ENCODE measurements around the gene MYO1C. TPM values are rescaled to one million over a fixed set of nuclear protein-coding genes. Genes with fewer than 3 reads are reported as not detected.

Gene MYO1C
- total RNA-seq, 2 donors from 2014 or later, result 94.4 to 120 TPM

DNA sequence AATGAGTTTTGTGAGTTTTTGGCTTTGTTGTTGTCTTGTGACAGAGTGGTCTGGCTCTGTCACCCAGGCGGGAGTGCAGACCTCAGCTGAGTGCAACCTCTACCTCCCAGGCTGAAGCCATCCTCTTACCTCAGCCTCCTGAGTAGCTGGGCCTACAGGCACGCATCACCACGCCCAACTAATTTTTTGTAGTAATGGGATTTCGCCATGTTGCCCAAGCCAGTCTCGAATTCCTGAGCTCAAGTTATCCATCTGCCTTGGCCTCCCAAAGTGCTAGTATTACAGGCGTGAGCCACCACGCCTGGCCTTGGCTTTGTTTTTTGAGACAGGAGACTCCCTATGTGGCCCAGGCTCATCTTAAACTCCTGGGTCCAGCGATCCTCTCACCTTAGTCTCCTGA, 51.6 kb downstream of the MYO1C start:
- intact Hi-C loops (cut with DNase I), result no loop called here

DNA sequence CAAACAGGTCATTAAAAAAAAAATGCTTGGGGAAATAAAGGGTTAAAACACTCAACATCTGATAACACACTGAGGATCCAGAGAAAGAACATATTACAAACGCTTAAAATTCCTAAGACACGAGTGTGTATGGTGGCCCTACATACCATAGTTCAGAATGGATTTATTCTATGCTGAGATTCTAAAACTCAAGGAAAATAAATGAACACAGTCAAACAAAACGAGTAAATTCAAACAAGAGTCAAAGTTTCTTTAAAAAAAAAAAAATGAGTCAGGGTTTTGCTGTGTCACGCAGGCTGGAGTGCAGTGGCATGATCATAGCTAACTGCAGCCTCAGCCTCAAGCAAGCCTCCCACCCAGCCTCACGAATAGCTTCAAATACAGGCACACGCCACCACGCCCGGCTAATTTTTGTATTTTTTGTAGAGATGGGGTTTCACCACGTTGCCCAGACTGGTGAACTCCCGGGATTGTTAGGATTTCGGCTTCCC, 53.8 kb downstream of the MYO1C start:
- Histone ChIP-seq H3K9me3 (no peaks in the 10 kb centered on the region), H3K36me3 (no peaks in the 10 kb centered on the region), H3K27ac (no peak overlapping the region), H3K4me1 (replicated peaks) (peaks cover 4% of the 10 kb centered on the region), H3K4me3 (no peak overlapping the region), H3K27me3 (replicated peaks; ENCODE audit: insufficient read depth) (no peaks in the 10 kb centered on the region)
- no peak for DNase-seq (ENCODE audit: low spot score)
- TF ChIP-seq, protein P1, sequence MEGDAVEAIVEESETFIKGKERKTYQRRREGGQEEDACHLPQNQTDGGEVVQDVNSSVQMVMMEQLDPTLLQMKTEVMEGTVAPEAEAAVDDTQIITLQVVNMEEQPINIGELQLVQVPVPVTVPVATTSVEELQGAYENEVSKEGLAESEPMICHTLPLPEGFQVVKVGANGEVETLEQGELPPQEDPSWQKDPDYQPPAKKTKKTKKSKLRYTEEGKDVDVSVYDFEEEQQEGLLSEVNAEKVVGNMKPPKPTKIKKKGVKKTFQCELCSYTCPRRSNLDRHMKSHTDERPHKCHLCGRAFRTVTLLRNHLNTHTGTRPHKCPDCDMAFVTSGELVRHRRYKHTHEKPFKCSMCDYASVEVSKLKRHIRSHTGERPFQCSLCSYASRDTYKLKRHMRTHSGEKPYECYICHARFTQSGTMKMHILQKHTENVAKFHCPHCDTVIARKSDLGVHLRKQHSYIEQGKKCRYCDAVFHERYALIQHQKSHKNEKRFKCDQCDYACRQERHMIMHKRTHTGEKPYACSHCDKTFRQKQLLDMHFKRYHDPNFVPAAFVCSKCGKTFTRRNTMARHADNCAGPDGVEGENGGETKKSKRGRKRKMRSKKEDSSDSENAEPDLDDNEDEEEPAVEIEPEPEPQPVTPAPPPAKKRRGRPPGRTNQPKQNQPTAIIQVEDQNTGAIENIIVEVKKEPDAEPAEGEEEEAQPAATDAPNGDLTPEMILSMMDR (IDR thresholded peaks at IDR 0.05), result no peak
- TF ChIP-seq POLR2AphosphoS5 (IDR thresholded peaks at IDR 0.05) (no peak), POLR2A (IDR thresholded peaks at IDR 0.05) (no peak)
- intact Hi-C loops (cut with DNase I), result no loop called here
- WGBS, result 58% methylated on average over 11 of the region's 11 CpGs

More for the DNA sequence above, 51.6 kb downstream of the MYO1C start:
- no peaks in the 10 kb centered on the region for H3K36me3 ChIP-seq
- DNase-seq (ENCODE audit: low spot score), result no peak
- H3K4me3 ChIP-seq, result no peak overlapping the region
- 92% methylated on average over 8 of the region's 8 CpGs for WGBS
- H3K27ac ChIP-seq, result no peak overlapping the region
- no peaks in the 10 kb centered on the region for H3K9me3 ChIP-seq
- no peaks in the 10 kb centered on the region for H3K27me3 ChIP-seq (replicated peaks; ENCODE audit: insufficient read depth)
- no peaks in the 10 kb centered on the region for H3K4me1 ChIP-seq (replicated peaks)
- TF ChIP-seq, protein P1 (IDR thresholded peaks at IDR 0.05), result no peak
- no peak for TF ChIP-seq POLR2A (IDR thresholded peaks at IDR 0.05)
- TF ChIP-seq POLR2AphosphoS5 (IDR thresholded peaks at IDR 0.05), result no peak

DNA sequence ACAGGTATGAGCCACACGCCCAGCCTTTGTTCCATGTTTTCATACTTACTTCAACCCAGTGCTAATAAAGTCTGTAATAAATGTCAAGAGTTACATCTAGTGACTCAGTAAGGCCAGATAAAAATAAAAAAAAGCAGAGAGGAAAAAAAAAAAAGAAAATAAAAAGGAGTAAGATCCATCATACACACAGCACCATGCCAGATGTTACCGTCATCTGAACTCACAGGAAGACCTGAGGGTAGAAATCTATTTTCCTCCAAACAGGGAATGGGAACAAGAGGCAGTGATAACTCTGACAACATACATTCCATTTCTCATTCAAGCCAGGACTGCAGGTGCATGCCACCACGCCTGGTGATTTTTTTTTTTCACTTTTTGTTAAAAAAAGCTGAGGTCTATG, 57.2 kb downstream of the MYO1C start:
- 47% methylated on average over 3 of the region's 3 CpGs for WGBS
- intact Hi-C loops (cut with DNase I), result no loop called here
- Histone ChIP-seq H3K27ac (peak overlapping the region in 1 of 2 donors; percentile 49), H3K9me3 (no peaks in the 10 kb centered on the region), H3K27me3 (replicated peaks; ENCODE audit: insufficient read depth) (no peaks in the 10 kb centered on the region), H3K4me3 (no peak overlapping the region), H3K36me3 (no peaks in the 10 kb centered on the region), H3K4me1 (replicated peaks) (peaks cover 4% of the 10 kb centered on the region)
- DNase-seq (ENCODE audit: low spot score), result peak; percentile 11
- TF ChIP-seq POLR2A (IDR thresholded peaks at IDR 0.05) (no peak), POLR2AphosphoS5 (IDR thresholded peaks at IDR 0.05) (peak; percentile 16)
- TF ChIP-seq, protein P1 (IDR thresholded peaks at IDR 0.05), result no peak

DNA sequence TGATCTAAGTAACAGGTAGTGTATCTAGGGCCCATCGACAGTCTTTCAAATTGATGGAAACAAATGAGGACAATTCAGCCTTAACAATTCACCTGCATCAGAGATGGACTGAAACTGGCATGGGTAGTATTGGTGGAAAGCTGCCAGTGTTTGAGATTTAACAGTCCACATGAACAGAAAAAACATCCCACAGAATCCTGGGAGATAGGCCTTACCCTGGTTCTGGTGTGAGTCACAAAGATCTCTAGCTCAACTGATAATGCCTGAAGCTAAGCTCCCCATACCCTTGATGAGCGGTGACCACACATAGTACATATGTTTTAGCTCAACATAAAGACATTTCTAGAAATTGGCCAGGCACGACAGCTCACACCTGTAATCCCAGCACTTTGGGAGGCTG, 58.3 kb downstream of the MYO1C start:
- Histone ChIP-seq H3K27ac (no peak overlapping the region), H3K4me3 (no peak overlapping the region), H3K4me1 (replicated peaks) (peaks cover 4% of the 10 kb centered on the region), H3K36me3 (no peaks in the 10 kb centered on the region), H3K27me3 (replicated peaks; ENCODE audit: insufficient read depth) (no peaks in the 10 kb centered on the region), H3K9me3 (no peaks in the 10 kb centered on the region)
- WGBS, result 84% methylated on average over 3 of the region's 3 CpGs
- DNase-seq (ENCODE audit: low spot score), result peak; percentile 35
- TF ChIP-seq POLR2AphosphoS5 (IDR thresholded peaks at IDR 0.05), result peak; percentile 31
- TF ChIP-seq, protein P1 (IDR thresholded peaks at IDR 0.05), result no peak
- intact Hi-C loops (cut with DNase I), result no loop called here

DNA sequence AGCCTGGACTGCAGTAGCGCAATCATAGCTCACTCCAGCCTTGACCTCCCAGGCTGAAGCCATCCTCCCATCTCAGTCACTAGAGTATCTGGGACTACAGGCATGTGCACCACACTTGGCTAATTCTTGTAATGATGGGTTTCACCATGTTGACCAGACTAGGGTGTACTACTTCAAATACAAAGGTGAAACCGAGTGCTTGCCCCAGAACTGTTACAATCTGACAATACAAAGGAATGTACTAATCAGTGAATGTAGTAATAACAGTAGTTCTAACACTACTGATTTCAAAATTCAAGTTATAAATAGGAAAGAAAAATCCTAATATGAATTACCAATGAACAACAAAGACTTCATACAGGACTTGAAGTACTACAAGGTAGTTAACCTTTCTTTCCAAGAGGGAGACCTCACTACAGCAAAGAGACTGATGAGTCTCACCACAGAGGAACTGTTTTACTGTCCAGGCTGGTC, 60.8 kb downstream of the MYO1C start:
- Histone ChIP-seq H3K27me3 (replicated peaks; ENCODE audit: insufficient read depth) (no peaks in the 10 kb centered on the region), H3K4me3 (no peak overlapping the region), H3K9me3 (no peaks in the 10 kb centered on the region), H3K4me1 (replicated peaks) (peaks cover 4% of the 10 kb centered on the region), H3K36me3 (no peaks in the 10 kb centered on the region), H3K27ac (no peak overlapping the region)
- DNase-seq (ENCODE audit: low spot score), result no peak
- intact Hi-C loops (cut with DNase I), result no loop called here
- TF ChIP-seq POLR2A (IDR thresholded peaks at IDR 0.05), result no peak
- TF ChIP-seq POLR2AphosphoS5 (IDR thresholded peaks at IDR 0.05), result no peak
- TF ChIP-seq, protein P1 (IDR thresholded peaks at IDR 0.05), result no peak
- WGBS, result 97% methylated on average over 2 of the region's 2 CpGs
